MV-4-11 (cell line): ENCODE measurements around the gene RNU1-3.
A peak's percentile ranks its signal among the peaks of the same experiment; 100 is the strongest.
"Not testable (repeated sequence)": the region's sequence is repeated elsewhere in the genome, so short reads cannot be mapped to it uniquely, and the experiment has no call there.

ENCODE experiments used
- DNase-seq: peaks from one replicate; lab custom pipeline; 2025; lab: John Stamatoyannopoulos, UW

Gene RNU1-3

DNA sequence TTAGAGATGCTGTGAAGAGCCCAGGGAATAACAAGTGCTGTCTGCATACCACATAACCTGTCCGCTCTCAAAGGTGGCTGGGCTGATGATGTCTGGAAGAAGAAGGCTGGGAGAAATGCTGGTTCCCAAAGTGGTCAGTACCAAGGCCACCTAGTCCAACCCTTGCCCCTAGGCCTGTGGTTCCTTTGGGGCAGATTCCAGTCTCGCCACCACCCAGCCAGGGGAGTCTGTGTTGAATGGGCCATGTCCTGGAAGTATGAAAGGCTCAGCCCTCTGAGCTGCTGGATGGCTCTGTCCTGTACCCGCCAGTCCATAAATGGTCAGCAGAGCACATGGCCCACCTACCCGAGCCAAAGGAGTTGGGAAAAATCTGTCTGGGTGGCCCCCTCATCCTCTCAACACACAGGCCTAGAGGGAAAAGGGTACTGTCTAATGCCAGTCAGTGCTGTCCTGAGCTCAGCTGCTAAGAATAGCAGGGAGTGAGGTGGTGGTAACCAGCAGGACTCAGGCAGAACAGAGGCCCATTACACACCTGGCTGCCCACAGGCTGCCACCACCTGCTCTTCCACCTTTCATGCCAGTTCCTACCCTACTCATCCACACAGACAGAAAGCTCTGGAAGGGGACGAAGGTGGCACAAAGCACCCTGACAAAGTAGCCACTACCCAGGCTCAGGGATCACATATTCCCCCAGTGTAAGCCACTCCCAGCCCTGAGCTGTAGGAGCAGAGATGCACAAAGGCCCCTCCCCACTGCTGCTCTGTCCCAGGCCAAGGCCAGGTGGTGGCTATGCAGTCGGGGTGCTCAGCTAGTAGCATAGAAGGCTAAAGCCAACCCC lies 28.6 kb downstream of the RNU1-3 start:
- DNase-seq = not testable (repeated sequence)

DNA sequence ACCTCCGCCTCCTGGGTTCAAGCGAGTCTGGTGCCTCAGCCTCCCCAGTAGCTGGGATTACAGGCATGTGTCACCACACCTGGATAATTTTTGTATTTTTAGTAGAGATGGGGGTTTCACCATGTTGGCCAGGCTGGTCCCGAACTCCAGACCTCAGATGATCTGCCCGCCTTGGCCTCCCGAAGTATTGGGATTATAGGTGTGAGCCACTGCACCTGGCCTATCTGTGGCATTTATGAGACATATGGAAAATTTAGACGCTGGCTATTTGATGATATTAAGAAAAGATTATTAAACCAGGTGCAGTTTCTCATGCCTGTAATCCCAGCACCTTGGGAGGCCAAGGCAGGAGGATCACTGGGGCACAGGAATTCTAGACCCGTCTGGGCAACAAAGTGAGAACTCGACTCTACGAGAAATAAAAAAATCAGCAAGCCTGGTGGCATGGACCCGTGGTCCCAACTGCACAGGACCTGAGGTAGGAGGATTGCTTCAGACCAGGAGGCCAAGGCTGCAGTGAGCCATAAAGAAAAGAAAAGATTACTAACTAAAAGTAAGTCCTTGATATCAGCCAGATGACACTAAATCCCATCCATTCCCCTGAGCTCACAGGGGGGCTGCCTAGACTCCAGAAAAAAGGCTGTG lies 30.1 kb downstream of the RNU1-3 start:
- not testable (repeated sequence) for DNase-seq

DNA sequence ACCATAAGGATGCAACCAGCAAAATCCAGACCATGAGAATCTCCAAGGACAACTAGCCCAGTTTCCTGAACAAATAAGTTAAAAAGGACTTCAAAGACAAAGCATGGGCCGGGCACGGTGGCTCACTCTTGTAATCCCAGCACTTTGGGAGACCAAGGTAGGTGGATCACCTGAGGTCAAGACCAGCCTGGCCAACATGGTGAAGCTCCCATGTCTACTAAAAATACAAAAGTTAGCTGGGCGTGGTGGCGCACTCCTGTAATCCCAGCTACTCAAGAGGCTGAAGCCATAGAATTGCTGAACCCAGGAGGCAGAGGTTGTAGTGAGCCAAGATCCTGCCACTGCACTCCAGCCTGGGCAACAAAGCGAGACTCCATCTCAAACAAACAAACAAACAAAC lies 30.8 kb downstream of the RNU1-3 start:
- DNase-seq = not testable (repeated sequence)

DNA sequence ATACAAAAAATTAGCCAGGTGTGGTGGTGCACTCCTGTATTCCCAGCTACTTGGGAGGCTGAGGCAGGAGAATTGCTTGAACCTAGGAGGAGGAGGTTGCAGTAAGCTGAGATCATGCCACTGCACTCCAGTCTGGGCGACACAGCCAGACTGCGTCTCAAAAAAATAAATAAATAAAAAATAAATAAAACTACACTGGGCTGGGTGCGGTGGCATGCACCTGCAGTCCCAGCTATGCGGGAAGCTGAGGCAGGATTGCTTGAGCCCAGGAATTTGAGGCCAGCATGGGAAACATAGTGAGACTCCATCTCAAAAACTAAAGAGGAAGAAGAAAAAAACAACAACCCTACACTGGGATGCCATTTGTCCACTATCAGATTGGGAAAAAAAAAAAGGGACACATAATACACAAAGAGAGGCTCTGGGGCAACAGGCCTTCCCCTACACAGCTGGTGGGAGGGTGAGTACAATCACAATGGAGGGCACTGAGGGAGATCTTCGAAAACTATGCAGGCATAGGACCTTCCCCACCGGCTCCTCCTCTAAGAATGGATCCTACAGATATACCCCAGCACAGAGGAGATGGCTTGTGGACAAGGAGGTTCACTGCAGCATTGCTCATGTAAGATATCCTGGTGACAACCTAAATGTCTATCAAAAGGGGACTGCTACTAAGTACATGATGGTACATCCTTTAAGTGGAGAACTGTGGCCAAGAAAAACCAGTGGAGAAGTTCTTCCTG lies 33.0 kb downstream of the RNU1-3 start:
- not testable (repeated sequence) for DNase-seq

DNA sequence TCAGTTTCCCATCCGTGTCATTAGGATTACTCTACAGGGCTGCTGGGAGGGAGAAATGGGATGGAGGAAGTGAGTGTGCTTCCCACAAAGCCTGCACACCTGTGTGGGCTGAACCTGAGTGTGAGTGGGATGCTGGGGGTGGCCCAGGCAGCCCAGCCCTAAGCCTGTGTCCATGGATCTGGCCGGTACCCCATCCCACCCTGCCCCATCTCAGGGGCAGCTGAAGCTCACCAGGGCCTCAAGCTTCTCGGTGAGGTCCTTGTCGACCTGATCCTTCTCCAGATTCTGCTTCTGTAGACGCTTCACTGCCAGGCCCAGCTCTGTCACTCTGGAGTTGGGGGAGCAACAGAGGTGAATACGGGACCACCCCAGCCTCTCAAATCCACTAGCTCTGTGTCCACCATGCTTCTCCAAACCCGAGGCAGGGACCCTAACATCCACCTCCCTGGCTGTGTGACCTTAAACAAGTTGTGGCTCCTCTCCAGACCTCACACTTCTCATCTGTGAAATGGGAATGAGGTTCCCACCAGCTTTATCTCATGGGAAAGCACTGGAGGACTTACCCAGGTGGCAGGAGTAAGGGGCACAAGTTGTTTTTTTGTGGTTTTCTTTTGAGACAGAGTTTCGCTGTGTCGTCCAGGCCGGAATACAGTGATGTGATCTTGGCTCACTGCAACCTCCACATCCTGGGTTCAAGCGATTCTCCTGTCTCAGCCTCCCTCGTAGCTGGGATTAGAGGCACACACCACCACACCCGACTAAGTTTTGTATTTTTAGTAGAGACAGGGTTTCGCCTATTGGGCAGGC lies 34.5 kb downstream of the RNU1-3 start:
- not testable (repeated sequence) for DNase-seq

DNA sequence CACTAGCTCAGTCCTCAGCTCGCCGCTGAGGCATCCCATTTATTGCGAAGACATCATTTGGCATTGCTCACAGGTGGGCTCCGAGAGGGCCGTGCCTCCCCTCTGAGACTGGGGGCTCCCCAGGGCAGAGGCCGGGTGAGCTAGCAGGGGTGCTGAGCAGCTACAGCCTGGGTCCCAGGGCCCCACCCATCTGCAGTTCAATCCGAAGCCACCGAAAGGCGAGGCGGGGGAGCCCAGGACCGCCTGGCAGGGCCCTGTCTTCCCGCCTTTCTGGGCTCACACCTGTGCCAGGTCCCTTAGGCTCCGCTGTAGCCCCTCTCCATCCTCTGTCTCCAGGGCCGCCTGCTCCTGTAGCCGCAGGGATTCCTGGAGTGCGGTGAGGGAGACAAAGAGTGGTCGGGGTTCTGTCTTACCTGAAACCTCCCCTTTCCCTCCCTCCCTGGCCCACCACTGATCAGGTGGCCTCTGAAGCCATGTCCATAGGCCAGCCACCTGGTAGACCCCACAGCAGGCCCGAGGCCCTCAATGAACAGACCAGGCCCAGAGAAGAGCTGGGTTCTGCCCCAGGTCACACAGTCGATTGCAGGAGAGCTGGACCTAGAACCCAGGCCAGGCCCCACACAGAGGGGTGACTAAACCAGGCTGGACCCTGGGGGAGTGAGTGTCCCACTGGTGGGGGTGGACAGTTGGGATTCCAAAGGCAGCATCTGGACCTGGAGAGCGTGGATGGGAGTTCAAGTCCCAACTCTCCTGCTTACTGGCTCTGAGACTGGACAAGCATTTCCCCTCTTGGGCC lies 35.3 kb downstream of the RNU1-3 start:
- no peak for DNase-seq

DNA sequence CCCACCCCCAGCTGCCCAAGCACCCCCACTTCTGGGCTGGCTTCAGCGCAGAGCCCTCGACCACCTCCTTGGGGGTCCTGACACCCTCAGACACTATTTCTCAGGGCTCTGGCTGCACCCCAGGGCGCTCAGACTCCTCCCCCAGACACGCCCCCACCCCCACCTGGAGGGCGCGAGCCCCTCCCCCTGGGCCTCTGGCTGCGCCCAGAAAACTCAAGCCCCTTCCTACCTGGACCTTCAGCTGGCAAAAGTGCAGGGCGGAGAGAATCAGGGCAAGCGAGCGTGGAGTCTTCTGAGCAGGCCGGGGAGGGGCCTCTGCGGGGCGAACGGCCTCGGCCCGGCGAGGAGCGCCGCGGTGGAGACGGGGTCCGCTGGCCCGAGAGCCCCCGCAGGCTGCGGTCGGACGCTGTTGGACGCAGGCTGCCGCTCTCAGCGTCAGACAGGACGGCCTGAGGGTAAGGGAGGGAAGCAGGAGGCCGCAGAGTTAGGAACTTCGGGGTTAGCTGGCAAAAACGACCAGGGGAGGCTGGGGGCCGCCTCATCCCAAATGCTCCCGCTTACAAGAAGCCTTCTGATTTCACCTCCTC lies 36.0 kb downstream of the RNU1-3 start:
- DNase-seq = no peak

DNA sequence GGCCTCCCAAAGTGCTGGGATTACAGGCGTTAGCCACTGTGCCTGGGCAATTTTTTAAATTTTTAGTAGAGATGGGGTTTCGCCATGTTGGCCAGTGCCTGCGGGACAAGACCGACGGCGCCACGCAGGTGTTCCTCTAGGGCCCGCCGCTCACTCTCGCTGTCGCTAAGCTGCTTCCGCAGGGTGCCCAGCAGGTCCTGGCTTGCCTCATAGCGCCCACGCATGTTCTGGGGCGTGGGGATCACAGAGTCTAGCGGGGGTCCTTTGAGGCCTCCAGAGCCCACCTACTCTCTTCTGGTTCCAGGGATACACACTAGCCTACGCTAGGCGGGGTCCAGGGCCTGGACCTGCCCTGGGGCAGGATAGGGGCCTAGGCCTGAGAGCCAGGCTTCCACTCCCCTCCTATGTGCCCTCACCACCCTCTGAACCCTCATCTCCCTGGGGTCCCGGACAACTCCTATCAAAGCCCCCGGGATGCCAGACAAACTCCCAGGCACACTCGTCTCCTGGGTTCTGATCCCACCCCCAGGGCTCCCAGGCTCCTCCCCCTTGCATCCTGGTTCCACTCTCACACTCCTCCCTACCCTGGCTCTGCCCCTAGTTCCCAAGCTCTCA lies 36.7 kb downstream of the RNU1-3 start:
- not testable (repeated sequence) for DNase-seq

DNA sequence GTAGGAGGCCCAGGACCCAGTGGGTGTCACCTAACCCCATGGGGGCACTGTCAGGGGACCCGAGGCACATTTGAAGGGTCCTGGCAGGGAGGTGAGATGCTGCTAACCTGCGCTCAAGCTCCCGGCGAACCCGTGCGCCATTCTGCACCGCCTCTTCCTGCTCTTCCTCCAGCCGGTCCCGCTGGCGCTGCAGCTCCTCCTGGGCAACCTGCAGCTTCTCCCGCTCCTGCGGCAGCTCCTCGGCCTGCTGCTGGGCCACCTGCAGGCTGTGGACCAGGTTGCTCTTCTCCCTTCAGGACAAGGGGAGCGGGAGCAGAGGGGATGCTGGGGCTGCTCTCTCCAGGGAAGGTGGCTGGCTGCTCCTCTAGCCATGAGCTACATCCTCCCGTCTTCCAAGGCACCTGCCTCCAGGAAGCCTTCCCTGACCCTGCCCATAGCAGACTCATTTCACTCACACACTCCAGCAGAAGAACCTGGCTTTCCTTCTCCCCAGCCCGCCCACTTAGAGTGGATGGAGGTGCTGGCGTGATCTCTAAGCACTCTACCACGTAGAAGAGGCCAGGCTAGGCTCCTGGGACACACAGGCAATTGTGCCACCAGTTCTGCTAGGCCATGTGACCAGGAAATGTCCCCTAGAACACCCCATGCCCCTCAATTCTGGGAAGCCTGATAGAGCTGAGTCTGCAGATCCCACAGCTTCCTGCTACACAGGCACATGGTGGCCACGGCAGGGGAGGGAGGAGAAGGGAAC lies 38.2 kb downstream of the RNU1-3 start:
- DNase-seq = no peak

DNA sequence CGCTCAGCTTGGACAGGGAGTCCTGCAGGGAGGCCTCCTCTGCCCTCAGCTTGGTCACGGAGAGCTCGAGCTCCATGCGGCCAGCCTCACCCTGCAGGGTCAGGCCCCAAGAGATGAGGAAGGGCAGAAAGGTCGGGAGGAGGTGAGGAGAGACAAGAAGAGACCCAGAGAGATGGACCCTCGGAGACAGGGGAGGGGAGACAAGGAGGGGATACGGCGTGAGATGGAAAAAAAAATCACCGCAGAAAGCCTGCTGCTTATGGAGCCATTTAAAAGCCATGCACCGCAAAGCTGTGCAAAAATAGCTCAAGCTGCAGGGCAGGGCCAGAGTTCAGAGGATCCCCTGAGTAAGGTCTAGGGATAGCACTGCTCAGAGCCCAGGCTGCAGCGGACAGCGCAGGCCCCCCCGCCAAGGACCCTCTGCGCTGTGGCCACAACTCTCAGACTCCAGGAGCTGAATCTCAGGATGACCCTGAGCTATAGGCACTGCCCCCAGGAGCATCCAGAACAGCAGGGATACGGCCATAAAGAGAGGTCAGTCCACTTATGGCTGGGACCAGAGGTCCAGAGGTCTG lies 40.3 kb downstream of the RNU1-3 start:
- not testable (repeated sequence) for DNase-seq

DNA sequence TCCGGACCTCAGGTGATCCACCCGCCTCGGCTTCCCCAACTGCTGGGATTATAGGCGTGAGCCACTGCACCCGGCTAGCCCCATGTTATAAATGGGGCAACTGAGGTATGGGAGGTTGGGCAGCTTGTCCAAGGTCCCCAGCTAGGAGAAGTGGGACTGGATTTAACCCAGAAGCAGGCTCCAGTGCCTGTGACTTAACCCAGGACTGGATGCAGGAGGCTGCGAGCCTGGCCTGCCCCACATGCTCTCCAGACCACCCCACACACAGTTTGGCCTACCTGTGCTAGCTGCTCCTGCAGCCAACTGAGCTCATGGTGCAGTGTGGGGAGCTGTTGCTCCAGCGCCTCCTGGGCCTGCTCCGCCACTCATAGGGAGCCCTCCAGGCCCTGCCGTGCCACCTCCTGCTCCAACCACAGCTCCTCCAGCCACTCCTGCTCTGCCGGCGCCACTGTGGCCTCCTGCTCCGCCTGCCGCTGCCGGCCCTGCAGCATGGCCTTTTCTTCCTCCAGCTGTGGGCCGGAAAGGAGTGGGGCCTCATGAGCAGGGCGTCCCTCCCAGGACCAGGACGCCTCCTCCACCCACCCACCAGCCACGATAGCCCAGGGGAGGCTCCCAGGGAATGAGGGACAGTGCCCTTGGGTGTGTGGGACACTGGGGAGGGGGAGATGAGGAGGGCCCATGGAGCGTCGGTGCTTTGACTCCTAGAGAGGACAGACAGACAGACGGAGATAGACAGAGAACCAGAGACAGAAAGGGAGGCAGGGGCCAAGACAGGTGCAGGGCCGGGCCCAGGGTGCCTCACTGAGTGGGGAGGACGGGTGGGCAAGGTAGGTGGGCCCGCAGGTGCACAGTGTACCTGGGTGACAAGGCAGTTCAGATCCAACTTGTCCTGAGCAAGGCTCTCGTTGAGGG lies 41.0 kb downstream of the RNU1-3 start:
- no peak for DNase-seq

DNA sequence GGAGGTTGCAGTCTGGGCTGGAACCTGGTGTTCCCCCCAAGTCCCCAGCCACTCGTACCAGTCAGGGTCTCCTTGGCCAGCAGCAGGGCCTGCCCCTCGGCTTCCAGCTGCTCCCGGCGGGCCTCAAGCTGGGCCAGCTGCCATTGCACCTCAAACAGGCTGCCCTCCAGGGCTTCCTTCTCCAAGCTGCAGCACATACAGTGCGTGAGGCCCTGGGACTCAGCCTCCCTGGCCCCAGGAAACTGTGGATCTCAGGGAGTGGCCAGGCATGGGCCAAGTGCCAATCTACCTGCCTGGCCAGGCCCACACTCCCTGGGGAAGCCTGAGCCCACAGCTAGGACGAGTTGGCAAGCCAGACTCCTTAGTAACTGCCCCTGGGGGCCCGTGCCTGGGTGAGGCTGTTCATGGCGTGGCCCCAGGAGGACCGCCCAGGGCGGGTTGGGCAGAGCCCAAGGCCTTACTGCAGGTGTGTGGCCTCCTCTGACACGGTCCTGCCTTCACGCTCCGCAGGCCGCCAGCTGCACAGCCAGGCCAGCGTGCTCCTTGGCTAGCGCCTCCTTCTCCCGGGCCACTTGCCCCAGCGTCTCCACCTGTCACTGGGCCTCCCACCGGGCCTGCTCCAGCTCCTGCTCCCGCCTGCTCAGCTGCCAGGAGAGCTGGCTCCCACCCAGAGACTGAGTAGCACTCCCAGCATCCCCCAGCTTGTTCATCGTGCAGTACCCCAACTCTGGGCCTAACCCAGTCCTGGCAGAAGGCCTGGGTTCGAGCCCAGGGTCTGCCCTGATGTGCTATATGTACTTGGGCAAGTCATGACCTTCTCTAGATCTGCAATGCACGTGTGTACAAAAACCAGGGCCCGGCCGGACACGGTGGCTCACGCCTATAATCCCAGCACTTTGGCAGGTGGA lies 42.7 kb downstream of the RNU1-3 start:
- DNase-seq = not testable (repeated sequence)

DNA sequence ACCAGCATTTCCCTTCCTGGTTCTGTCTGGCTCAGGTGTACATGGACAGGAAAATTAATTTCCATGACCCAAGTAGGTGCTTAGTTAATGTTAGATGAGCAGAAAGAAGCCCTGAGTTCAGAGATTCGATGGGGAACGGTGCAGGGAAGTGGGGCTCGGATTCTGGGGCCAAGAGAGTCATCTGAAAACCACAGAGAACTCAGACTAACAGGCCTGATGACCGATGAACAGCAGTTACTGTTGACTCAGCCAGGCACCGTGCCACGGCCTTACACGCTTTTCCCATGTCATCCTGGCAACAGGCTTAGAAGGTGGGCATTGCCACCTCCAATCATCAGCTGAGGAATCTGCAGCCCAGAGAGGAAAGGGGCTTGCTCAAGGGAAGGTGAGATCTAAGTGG lies 43.4 kb downstream of the RNU1-3 start:
- peak; percentile 23 for DNase-seq

DNA sequence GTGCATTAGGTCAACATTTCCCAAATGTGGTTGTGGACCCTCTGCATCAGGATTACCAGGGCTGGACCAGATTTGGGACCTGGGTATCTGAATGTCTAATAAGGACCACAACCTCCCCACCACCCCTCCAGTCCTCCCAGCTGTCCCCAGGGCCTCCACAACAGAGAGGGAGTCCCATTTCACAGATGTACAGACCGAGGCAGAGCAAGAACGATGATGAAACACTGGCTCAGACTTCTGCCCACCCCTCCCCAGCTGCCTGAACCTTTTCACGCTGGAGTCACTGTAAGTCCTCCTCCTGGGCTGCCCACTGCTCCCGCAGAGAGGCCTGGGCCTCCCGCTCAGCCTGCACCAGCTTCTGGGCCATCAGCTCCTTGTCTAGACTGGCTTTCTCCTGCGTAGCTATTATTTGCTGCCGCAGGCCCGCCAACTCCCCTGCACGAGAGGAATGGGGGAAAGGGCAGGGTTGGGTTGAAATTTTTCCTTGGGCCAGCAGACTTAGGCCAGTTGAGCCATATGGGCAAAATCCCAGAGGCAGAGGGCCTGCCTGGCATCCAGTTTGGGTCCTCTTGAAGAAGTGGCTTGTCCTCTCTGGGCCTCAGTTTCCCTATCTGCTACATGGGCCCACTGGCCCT lies 45.0 kb downstream of the RNU1-3 start:
- not testable (repeated sequence) for DNase-seq

DNA sequence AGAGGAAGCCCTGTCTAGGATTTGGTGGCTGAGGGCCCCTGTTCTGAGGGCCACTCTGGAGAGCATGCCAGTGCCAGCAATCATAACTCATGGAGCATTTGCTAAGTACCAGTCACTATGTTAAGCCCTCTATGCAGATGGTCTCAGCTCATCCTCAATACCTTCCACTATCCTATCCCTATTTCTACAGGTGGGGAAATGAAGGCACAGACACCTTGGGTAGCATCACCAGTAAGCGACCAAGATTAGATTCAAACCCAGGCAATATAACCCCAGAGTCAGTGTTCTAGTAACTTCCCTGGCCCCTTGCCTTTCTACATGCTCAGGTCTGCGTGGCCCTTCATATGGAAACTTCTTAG lies 45.5 kb downstream of the RNU1-3 start:
- DNase-seq = no peak

DNA sequence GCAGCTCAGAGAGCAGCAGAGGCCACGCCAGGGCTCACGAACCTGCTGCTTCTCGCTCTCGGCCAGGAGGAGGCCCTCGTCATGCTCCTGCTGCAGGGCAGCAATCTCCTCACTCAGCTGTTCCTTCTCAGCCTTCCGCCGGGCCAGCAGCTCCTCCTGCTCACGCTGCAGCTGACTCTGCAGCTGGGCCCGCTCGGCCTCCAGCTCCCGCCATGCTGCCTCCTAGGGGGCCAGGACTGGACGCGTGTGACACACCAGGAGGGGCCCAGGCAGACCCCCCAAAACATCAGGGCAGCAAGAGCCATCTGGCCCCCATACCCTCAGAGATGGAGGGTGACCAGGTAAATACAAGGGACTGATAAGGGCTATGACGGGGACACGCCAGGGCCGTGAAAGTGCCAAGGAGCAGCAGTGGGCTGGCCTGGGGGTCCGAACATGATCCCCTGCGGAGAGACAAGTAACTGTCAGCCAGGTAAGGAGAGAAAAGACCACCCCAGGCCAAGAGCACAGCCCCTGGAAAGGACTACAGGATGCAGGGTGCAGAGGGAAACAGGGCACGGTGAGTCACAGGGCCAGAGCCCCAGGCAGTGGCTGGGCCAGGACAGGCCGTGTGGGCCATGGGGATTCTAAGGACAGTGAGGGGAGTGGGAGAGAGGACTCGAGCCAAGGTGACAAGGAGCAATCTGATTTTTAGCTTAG lies 46.8 kb downstream of the RNU1-3 start:
- DNase-seq = not testable (repeated sequence)
